Suppressor macrophage (primary cell): ENCODE results near the gene HOXA2.

ENCODE experiments used
- DNase-seq, 4 experiments: peaks; one replicate each; pipeline ENCODE4 v3.0.0-alpha.2; 2020 to 2022

HOXA2 gene

DNA sequence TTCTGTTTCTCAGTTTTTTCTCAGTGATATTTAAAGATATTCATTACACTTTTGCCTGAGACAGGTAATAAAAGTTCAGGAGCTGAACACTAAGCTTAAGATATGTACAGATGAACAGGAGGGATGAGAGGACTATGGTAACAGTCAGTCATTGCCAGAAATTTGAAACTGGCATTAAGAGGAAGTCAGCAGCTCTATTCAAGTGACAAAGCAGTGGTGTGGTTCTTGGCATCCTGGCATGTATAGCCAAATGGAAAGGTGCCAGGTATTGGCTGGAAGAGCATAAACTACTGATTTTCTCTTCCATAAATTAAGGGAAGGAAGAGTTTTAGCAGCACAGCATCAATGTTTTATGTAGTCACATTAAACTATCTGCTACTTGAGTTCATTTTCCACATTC, 29.4 kb downstream of the HOXA2 start:
- DNase-seq: peak in 1 of 4 experiments; percentile 8

DNA sequence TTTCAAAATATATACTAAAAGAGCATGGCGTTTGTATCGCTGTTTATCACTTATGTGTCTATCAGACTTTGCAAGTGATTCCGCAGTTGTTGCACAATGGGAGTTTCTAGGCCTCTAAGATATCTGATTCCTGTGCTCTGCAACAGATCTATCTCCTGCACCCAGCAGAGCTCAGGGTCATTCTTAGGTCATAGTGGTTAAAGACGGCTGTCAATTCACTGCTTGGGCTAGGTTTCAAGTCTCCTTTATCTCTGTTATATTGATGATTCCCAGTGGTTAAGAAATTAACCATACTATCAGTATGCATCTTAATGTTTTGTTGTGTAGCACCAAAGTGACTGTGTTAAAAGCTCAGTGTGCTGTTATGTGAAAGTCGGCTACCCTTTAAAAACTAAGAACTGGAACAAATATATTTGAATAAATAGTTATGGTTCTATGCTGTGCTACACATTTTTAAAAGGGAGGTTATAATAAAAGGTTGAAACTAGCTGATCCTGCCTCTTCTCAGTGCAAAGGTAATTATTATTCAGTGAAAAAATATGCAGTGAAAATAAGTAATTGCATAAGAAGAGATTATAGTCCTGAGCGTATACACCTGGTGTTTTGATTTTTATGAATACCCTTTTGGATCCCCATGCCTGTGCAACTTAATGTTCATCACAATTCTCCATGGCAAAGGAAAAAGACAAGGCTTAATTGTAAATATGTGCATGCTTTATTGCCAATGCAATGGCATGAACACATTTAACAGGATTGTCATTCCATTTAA, 30.7 kb downstream of the HOXA2 start:
- DNase-seq: no peak

DNA sequence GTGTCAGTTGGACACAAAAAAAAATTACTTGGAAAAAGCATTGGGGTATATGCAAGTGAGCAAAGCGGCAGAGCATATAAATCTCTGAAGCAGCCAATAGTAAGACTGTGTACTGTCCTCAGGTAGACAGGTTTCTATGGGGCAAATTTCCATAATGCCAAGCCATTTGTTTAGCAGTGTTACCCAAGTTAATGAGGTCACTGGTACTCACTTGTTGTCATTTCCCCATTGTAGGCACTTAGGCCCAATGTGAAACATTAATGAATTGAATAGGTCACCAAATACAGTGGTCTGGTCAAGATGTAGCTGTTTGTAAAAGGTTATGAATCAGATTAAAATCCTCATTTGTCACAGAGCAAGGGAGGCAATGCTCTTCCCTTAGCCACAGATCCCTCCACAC, 34.2 kb downstream of the HOXA2 start:
- peak in 1 of 4 experiments; percentile 24 for DNase-seq

GRCh38 chr7:27066148-27066547, 36.3 kb downstream of the HOXA2 start:
- no peak for DNase-seq

GRCh38 chr7:27065709-27066108, 36.8 kb downstream of the HOXA2 start:
- DNase-seq: no peak

DNA sequence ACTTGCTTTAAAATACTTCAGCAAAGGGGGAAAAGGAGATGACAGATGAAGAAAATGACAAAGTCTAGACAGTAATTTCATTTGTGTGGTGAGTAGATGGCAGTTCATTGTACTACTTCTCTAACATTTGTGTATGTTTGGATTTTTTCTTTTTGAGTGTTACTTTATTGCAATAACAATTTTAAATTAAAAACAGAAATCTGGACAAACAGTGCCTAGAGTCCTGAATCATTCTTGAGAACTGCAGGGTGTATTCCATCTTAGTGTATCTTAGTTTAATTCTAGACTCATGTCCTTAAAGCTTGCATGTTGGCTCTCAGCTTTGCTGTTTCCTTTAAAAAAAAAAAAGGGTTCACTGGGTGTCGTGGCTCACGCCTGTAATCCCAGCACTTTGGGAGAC, 37.8 kb downstream of the HOXA2 start:
- no peak for DNase-seq

- DNase-seq: no peak
These were observed 38.3 kb downstream of the HOXA2 start for GRCh38 chr7:27064159-27064558.

- DNase-seq: no peak
These were observed 39.5 kb downstream of the HOXA2 start for GRCh38 chr7:27062946-27063345.

GRCh38 chr7:27053153-27053552, 49.3 kb downstream of the HOXA2 start:
- no peak for DNase-seq

- DNase-seq: no peak
These were observed 51.0 kb downstream of the HOXA2 start for GRCh38 chr7:27051451-27051850.
